Measurements from ENCODE around the gene DAB1. TPM values are rescaled to one million over a fixed set of nuclear protein-coding genes. Genes with fewer than 3 reads are reported as not detected.

DAB1 gene
- total and polyA plus RNA-seq, 10 of the 15 experiments (the other 5 are each of a cell fraction or from before 2014, with no cell fraction given) = 0.02 to 0.10 (median 0.03) TPM; not detected in 5

GRCh38 chr1:57293214-57293613, 130.6 kb downstream of the DAB1 start:
- TF ChIP-seq, protein P1, sequence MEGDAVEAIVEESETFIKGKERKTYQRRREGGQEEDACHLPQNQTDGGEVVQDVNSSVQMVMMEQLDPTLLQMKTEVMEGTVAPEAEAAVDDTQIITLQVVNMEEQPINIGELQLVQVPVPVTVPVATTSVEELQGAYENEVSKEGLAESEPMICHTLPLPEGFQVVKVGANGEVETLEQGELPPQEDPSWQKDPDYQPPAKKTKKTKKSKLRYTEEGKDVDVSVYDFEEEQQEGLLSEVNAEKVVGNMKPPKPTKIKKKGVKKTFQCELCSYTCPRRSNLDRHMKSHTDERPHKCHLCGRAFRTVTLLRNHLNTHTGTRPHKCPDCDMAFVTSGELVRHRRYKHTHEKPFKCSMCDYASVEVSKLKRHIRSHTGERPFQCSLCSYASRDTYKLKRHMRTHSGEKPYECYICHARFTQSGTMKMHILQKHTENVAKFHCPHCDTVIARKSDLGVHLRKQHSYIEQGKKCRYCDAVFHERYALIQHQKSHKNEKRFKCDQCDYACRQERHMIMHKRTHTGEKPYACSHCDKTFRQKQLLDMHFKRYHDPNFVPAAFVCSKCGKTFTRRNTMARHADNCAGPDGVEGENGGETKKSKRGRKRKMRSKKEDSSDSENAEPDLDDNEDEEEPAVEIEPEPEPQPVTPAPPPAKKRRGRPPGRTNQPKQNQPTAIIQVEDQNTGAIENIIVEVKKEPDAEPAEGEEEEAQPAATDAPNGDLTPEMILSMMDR (IDR thresholded peaks at IDR 0.05 in 2 of 3, conservative IDR thresholded peaks at IDR 0.05 in 1 of 3; ENCODE audit: control insufficient read depth in 2 of 3, extremely low read depth in 1 of 3, insufficient read depth in 1 of 3, low read depth in 3 of 3, low read length in 3 of 3) = 0 out of 6 replicates have a peak, but pooled peaks of 2 of the 3 experiments have one; percentile 3 to 13
- TF ChIP-seq, protein P2, sequence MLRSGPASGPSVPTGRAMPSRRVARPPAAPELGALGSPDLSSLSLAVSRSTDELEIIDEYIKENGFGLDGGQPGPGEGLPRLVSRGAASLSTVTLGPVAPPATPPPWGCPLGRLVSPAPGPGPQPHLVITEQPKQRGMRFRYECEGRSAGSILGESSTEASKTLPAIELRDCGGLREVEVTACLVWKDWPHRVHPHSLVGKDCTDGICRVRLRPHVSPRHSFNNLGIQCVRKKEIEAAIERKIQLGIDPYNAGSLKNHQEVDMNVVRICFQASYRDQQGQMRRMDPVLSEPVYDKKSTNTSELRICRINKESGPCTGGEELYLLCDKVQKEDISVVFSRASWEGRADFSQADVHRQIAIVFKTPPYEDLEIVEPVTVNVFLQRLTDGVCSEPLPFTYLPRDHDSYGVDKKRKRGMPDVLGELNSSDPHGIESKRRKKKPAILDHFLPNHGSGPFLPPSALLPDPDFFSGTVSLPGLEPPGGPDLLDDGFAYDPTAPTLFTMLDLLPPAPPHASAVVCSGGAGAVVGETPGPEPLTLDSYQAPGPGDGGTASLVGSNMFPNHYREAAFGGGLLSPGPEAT (IDR thresholded peaks at IDR 0.05; ENCODE audit: low read depth) = no peak
- no peak overlapping the region for H3K4me3 ChIP-seq
- intact Hi-C loops (cut with micrococcal nuclease; ENCODE audit: unreplicated experiment) (no loop called here), in situ Hi-C loops (cut with MboI) (no loop called here)
- FAIRE-seq = no peak
- 17% methylated on average over 3 of the region's 3 CpGs for WGBS (ENCODE audit: insufficient coverage, insufficient replicate concordance, low lambda C conversion rate, missing lambda C conversion rate)
- no TSS peak for BruUV-seq (replicated peaks)
- H2AFZ ChIP-seq (ENCODE audit: control insufficient read depth, low read depth, low read length) = no peak overlapping the region
- no peaks in the 10 kb centered on the region for H4K20me1 ChIP-seq (ENCODE audit: control insufficient read depth, insufficient read depth)
- DNase-seq (ENCODE audit: low read depth, low spot score) = no peak
- RAD21 ChIA-PET (ENCODE audit: unreplicated experiment) = no interaction called here
- H3K27me3 ChIP-seq (replicated peaks in 1 of 2; ENCODE audit: control insufficient read depth in 2 of 2, insufficient read depth in 2 of 2, low read length in 1 of 2) = no peaks in the 10 kb centered on the region
- ATAC-seq = no peak
- no peak overlapping the region for H3K4me2 ChIP-seq (ENCODE audit: control insufficient read depth, insufficient read depth)
- H3K79me2 ChIP-seq (ENCODE audit: control insufficient read depth, insufficient read depth, low read length) = no peaks in the 10 kb centered on the region
- H3K36me3 ChIP-seq (ENCODE audit: control insufficient read depth in 2 of 2, insufficient read depth in 2 of 2, low read length in 1 of 2) = no peaks in the 10 kb centered on the region
- CTCF ChIA-PET = no interaction called here
- POLR2A ChIA-PET = no interaction called here
- no peaks in the 10 kb centered on the region for H3K9me3 ChIP-seq (replicated peaks; ENCODE audit: control insufficient read depth, insufficient read depth, low read length)
- SMC1A ChIA-PET (ENCODE audit: uncharacterized antibody, unreplicated experiment) = no interaction called here
- no peaks in the 10 kb centered on the region for H3K4me1 ChIP-seq (ENCODE audit: control insufficient read depth, insufficient read depth, low read length)
- H3K9ac ChIP-seq (ENCODE audit: control insufficient read depth, insufficient read depth, low read length) = no peak overlapping the region
- no peak overlapping the region for H3K27ac ChIP-seq (ENCODE audit: control insufficient read depth, insufficient read depth)

GRCh38 chr1:57289781-57290180, 134.1 kb downstream of the DAB1 start:
- H3K4me1 ChIP-seq (ENCODE audit: control insufficient read depth, insufficient read depth, low read length) = no peaks in the 10 kb centered on the region
- WGBS (ENCODE audit: insufficient coverage, insufficient replicate concordance, low lambda C conversion rate, missing lambda C conversion rate) = 0% methylated on average over 2 of the region's 2 CpGs
- no peak for DNase-seq (ENCODE audit: low read depth, low spot score)
- no peaks in the 10 kb centered on the region for H3K9me3 ChIP-seq (replicated peaks; ENCODE audit: control insufficient read depth, insufficient read depth, low read length)
- FAIRE-seq = no peak
- no peaks in the 10 kb centered on the region for H4K20me1 ChIP-seq (ENCODE audit: control insufficient read depth, insufficient read depth)
- H3K27me3 ChIP-seq (replicated peaks in 1 of 2; ENCODE audit: control insufficient read depth in 2 of 2, insufficient read depth in 2 of 2, low read length in 1 of 2) = no peaks in the 10 kb centered on the region
- ChIA-PET RAD21 (ENCODE audit: unreplicated experiment) (no interaction called here), POLR2A (no interaction called here), SMC1A (ENCODE audit: uncharacterized antibody, unreplicated experiment) (no interaction called here), CTCF (no interaction called here)
- H3K79me2 ChIP-seq (ENCODE audit: control insufficient read depth, insufficient read depth, low read length) = no peaks in the 10 kb centered on the region
- intact Hi-C loops (cut with micrococcal nuclease; ENCODE audit: unreplicated experiment) (no loop called here), in situ Hi-C loops (cut with MboI) (no loop called here)
- H3K9ac ChIP-seq (ENCODE audit: control insufficient read depth, insufficient read depth, low read length) = no peak overlapping the region
- no peak for ATAC-seq
- H3K4me3 ChIP-seq = no peak overlapping the region
- no peak overlapping the region for H2AFZ ChIP-seq (ENCODE audit: control insufficient read depth, low read depth, low read length)
- no peak overlapping the region for H3K4me2 ChIP-seq (ENCODE audit: control insufficient read depth, insufficient read depth)
- no peak overlapping the region for H3K27ac ChIP-seq (ENCODE audit: control insufficient read depth, insufficient read depth)
- H3K36me3 ChIP-seq (ENCODE audit: control insufficient read depth in 2 of 2, insufficient read depth in 2 of 2, low read length in 1 of 2) = no peaks in the 10 kb centered on the region
- no TSS peak for BruUV-seq (replicated peaks)
- TF ChIP-seq, protein P3, sequence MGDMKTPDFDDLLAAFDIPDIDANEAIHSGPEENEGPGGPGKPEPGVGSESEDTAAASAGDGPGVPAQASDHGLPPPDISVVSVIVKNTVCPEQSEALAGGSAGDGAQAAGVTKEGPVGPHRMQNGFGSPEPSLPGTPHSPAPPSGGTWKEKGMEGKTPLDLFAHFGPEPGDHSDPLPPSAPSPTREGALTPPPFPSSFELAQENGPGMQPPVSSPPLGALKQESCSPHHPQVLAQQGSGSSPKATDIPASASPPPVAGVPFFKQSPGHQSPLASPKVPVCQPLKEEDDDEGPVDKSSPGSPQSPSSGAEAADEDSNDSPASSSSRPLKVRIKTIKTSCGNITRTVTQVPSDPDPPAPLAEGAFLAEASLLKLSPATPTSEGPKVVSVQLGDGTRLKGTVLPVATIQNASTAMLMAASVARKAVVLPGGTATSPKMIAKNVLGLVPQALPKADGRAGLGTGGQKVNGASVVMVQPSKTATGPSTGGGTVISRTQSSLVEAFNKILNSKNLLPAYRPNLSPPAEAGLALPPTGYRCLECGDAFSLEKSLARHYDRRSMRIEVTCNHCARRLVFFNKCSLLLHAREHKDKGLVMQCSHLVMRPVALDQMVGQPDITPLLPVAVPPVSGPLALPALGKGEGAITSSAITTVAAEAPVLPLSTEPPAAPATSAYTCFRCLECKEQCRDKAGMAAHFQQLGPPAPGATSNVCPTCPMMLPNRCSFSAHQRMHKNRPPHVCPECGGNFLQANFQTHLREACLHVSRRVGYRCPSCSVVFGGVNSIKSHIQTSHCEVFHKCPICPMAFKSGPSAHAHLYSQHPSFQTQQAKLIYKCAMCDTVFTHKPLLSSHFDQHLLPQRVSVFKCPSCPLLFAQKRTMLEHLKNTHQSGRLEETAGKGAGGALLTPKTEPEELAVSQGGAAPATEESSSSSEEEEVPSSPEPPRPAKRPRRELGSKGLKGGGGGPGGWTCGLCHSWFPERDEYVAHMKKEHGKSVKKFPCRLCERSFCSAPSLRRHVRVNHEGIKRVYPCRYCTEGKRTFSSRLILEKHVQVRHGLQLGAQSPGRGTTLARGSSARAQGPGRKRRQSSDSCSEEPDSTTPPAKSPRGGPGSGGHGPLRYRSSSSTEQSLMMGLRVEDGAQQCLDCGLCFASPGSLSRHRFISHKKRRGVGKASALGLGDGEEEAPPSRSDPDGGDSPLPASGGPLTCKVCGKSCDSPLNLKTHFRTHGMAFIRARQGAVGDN (IDR thresholded peaks at IDR 0.05) = no peak
- no peak for TF ChIP-seq ZZZ3 (IDR thresholded peaks at IDR 0.05; ENCODE audit: control insufficient read depth, insufficient read length, low read depth)
- no peak for TF ChIP-seq FOXM1 (IDR thresholded peaks at IDR 0.05; ENCODE audit: low read depth, low read length)
- no peak for TF ChIP-seq E4F1 (IDR thresholded peaks at IDR 0.05; ENCODE audit: borderline replicate concordance, partially characterized antibody)
